HK-2 (cell line): ENCODE measurements around the gene RECQL.
"Not testable (repeated sequence)": the region's sequence is repeated elsewhere in the genome, so short reads cannot be mapped to it uniquely, and the experiment has no call there.

Experiments
- DNase-seq: peaks from one replicate; pipeline ENCODE4 v3.0.0-alpha.2; 2018; ENCODE audit not compliant: unreplicated experiment

RECQL gene

GRCh38 chr12:21502164-21502496 is 695 bp upstream of the RECQL start:
- DNase-seq, result no peak

GRCh38 chr12:21500786-21501257 is 613 bp downstream of the RECQL start:
- no peak for DNase-seq

GRCh38 chr12:21499765-21500164 is 1.7 kb downstream of the RECQL start:
- DNase-seq, result no peak

- no peak for DNase-seq
These were observed 15.4 kb downstream of the RECQL start for GRCh38 chr12:21485998-21486397.

GRCh38 chr12:21483531-21483930 is 17.9 kb downstream of the RECQL start:
- no peak for DNase-seq

- no peak for DNase-seq
These were observed 22.5 kb downstream of the RECQL start for GRCh38 chr12:21478756-21479455.

- DNase-seq, result no peak
These were observed 24.5 kb downstream of the RECQL start for GRCh38 chr12:21476949-21477348.

- no peak for DNase-seq
These were observed 25.9 kb downstream of the RECQL start for GRCh38 chr12:21475552-21475951.

GRCh38 chr12:21472197-21472823 is 29.1 kb downstream of the RECQL start:
- DNase-seq, result no peak

GRCh38 chr12:21471294-21471693 is 30.1 kb downstream of the RECQL start:
- DNase-seq, result no peak

GRCh38 chr12:21467334-21467733 is 34.1 kb downstream of the RECQL start:
- not testable (repeated sequence) for DNase-seq

GRCh38 chr12:21459474-21459873 is 42.0 kb downstream of the RECQL start:
- DNase-seq, result no peak

GRCh38 chr12:21456291-21456780 is 45.1 kb downstream of the RECQL start:
- no peak for DNase-seq

GRCh38 chr12:21453312-21453852 is 48.1 kb downstream of the RECQL start:
- DNase-seq, result no peak

- no peak for DNase-seq
These were observed 49.9 kb downstream of the RECQL start for GRCh38 chr12:21451529-21451928.

GRCh38 chr12:21444193-21445146 is 57.0 kb downstream of the RECQL start:
- no peak for DNase-seq

- no peak for DNase-seq
These were observed 62.1 kb downstream of the RECQL start for GRCh38 chr12:21439347-21439746.

GRCh38 chr12:21438643-21439042 is 62.8 kb downstream of the RECQL start:
- no peak for DNase-seq

GRCh38 chr12:21434699-21435098 is 66.7 kb downstream of the RECQL start:
- DNase-seq, result no peak

- no peak for DNase-seq
These were observed 67.9 kb downstream of the RECQL start for GRCh38 chr12:21433525-21433924.

GRCh38 chr12:21429994-21430393 is 71.4 kb downstream of the RECQL start:
- no peak for DNase-seq

GRCh38 chr12:21428241-21428640 is 73.2 kb downstream of the RECQL start:
- no peak for DNase-seq
